Raji (cell line): Measurements from ENCODE around the gene OR6K2.

Experiments
- POLR2A ChIP-seq: IDR thresholded peaks from 2 replicates; pipeline ENCODE4 v1.6.1; 2011; ENCODE audit warnings: low read depth, low read length, control low read depth; ENCODE audit not compliant: insufficient read depth

OR6K2 gene, protein sequence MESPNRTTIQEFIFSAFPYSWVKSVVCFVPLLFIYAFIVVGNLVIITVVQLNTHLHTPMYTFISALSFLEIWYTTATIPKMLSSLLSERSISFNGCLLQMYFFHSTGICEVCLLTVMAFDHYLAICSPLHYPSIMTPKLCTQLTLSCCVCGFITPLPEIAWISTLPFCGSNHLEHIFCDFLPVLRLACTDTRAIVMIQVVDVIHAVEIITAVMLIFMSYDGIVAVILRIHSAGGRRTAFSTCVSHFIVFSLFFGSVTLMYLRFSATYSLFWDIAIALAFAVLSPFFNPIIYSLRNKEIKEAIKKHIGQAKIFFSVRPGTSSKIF

DNA sequence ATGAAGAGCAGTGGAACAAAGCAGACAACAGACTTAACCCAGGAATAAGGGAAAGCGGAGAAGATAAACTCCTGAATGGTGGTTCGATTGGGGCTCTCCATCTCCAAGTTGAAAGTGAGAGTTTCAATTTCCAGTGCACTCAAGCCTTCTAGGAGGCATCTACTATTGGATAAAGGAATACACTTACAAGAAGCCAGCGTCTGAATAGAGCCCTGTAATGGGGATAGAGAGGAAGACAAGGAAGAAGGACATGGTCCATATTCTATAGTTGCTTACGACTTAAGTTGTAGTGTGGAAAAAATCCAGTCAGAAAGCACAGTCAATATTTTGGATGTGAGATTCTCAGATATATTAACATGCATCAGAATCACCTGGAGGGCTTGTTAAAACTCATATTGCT, at the start of gene OR6K2:
Gene OR6K2 (minus strand): TSS at position 101 of the 400 bp plus-strand sequence. CDS start 0 bp downstream, at position 101.
- TF ChIP-seq POLR2A: no peak

DNA sequence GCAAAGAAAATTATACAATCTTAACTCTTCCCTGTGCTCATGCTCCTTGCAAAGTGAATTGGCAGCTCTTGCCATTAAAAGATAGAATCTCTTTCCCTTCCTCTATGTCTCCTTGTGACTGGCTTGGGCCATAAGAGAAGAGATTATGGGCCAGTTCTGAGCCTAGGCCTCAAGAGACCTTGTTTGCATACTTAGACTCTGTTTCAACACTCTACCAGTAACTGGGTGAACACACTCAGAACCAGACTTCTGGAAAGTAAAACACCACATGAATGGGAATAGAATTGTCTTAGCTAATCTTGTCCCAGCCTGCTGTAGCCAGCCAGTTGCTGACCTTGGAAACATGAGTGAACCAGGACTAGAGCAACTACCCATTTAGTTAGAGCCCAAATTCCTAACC, 35.4 kb upstream of the OR6K2 start:
- no peak for TF ChIP-seq POLR2A

DNA sequence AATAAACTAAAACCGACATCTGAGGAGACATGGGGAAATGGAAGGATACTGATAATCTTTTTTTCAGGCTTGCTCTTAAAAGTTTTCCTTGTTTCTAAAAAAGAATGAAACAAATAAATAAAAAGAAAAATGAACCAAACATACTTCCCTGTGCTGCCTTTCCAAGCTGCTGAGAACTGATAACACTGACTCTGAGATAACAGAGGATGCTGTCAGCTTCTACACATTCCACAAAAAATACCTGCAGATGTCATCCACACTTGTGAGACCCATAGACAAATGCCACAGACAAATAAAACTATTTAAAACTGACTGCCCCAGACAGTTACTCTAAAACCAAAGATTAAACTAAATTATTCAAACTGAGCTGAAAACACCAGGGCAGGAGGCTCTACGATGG, 32.1 kb upstream of the OR6K2 start:
- no peak for TF ChIP-seq POLR2A

DNA sequence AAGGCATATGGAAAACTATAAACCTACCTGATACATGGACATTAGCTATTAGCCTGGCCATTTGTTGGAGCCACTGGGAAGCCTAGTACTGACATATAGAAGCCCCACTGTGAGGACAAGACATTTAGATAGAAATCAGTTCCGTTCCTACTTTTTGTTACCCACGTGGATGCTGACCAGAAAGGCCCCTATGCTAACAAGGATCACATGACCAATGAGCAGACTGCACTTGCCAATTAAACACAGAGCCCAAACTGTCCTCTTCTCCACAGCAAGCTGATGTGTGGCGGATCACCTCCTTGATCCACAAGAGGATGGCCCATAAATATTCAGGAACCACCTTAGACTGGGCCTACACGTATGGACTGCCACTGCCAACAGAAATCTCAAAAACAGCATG, 31.3 kb upstream of the OR6K2 start:
- TF ChIP-seq POLR2A: no peak

DNA sequence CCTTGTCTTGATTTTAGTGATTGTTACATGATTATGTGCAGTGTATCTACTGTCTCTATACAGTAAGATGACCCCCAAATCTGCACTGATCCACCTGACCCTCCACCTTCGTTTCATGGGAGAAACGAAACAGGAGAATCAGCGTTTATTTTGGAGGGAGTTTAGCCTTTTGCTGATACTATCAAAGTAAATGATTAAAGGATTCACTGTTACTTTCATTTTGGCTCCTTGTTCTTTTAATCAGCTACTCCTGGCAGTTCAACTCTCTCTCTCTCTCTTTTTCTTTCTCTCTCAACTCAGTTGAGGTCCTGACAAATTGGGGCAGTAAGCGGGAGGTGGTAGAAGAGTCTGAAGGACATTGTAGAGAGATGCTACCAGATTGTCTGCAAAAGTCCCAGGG, 30.0 kb upstream of the OR6K2 start:
- TF ChIP-seq POLR2A: no peak

DNA sequence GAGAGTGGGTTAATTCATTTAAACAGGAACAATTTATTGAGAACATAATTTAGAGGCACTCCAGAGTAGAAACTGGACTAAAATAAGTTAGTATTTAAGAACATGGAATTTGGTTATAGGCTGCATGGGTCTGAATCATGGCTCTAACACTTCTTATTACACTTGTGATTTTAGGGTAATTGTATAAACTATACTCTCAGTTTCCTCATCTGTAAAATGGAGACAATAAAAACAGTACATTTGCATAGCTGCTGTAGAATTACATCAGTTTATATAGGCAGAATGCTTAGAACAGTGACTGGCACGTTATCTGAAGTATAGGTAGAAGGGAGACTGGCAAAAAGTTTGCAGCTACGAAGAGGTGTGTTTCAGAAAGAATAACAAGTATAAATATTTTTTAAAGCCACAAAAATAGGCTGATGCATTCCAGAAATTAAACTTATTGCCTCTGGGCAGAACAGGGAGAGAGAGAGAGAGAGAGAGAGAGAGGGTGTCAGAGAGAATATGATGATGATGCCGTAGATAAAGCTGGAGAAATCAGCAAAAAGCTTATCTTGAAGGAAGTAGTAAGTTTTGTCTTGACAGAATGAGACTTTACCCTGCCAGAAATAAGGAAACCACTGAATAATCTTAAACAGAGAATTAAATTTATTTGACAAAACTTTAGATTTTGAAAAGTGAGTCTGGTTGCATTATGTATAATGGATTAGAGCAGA, 28.2 kb upstream of the OR6K2 start:
- no peak for TF ChIP-seq POLR2A

DNA sequence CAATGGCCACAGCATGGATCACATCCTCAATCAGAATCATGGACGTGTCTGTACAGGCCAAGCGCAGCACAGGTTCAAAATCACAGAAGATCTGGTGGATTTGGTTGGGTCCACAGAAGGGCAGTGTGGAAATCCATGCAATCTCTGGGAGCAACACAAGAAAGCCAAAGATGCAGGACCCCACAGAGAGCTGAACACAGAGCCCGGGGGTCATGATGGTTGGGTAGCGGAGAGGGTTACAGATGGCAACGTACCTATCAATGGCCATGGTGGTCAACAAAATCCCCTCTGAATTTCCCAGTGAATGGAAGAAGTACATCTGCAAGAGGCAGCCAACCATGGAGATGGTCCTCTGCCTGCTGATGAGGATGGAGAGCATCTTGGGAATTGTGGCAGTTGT, 24.0 kb upstream of the OR6K2 start:
- no peak for TF ChIP-seq POLR2A

DNA sequence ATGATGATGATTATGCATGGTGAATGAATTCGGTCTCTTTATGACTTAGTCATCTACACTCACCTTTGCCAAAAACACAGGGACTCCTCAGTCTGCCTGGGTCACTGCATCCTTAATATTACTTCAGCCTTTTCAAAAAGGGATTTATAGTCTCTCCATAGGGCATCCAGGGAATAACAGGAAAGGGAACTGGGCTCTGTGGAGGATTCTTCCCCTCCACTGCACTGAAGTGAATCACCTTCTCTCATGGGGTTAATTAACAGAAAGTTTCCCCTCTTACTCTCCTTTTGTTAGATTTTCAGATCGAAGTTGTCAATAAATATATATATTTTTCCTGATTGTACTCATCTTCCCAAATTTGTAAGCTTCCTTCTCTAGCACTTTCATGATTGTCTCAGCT, 20.2 kb upstream of the OR6K2 start, which contains the start of gene OR6K3:
Gene OR6K3 (minus strand): TSS at position 101 of the 400 bp plus-strand sequence. CDS start 2,605 bp downstream, outside the sequence.
- no peak for TF ChIP-seq POLR2A

DNA sequence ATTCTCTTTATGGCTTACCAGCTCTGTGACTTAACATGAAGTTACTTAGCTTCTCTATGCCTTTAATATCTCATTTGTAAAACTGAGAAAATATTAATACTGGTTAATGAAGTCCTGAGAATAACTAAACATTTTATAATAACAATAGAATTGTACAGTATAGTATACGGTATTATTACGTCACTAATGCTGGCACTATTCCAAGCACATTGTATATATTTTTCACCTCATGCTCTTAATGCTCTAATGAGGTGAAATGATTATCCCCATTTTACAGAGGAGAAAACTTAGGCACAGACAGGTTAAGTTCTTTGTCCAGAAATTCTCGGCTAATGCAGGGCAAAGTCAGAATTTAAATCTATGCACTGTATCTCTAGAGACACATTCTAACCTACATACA, 19.2 kb upstream of the OR6K2 start:
- no peak for TF ChIP-seq POLR2A

DNA sequence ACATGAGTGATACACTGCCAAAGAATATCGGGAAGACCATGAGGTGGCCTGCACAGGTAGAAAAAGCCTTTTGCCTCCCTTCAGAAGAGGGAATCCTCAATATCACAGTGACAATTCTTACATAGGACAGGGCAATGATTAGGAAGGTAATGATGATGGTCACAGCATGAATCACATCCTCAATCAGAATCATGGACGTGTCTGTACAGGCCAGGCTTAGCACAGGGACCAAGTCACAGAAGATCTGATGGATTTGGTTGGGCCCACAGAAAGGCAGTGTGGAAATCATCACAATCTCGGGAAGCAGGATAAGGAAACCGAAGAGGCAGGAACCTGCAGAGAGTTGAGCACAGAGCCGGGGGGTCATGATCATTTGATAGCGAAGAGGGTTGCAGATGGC, 16.9 kb upstream of the OR6K2 start:
- no peak for TF ChIP-seq POLR2A

DNA sequence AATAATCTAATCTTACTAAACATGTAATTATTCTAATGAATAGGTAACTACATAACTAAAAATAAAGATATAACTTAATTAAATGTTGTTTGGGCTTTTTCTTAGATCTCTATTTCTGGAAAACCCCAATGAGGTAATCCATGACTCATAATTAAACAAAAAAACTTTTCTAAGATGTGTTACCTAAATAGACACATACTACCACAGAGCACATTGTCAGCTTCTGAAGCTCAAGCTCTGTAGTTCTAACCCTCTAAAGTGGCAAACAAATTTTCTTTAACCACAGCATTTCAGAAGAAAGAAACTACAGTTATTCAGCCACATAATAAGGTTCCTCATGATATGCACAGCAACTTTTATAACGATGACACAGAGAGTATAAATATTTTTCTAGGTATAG, 15.9 kb upstream of the OR6K2 start:
- TF ChIP-seq POLR2A: no peak

DNA sequence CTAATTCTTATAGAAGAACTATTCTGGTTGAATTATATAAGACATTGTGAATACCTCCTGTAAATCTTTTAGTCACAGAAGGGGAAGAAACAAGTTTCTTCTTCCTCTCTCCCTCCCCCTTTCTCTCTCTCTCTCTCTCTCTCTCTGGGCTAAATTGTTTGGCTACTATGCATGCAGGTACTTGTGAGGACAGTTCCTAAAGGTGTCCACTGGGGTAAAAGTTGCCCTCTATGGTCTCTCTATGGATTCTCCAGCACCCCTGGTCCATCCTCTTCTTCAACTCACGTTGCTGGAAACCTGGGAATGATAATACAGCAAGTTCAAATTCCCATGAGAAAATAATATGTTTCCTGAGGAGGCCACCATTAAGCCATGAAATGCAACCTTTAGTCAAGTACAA, 14.3 kb upstream of the OR6K2 start:
- TF ChIP-seq POLR2A: no peak

DNA sequence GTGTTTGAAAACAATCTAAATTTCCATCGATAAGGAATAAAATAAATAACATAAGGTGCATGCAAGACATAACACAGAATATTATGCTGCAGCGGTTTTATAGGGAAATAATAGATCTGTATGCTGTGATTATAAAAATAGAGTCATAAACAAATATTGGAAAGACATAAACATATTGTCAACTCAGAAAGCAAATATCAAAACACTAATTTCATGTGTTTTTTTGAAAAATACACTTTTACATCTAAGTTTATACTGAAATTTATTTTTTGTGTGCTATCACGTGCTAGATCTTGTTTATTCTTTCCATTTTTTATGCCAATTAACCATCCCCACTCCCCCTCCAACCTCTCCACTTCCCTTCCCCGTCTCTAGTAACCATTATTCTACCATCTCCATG, 10.6 kb upstream of the OR6K2 start:
- TF ChIP-seq POLR2A: no peak

DNA sequence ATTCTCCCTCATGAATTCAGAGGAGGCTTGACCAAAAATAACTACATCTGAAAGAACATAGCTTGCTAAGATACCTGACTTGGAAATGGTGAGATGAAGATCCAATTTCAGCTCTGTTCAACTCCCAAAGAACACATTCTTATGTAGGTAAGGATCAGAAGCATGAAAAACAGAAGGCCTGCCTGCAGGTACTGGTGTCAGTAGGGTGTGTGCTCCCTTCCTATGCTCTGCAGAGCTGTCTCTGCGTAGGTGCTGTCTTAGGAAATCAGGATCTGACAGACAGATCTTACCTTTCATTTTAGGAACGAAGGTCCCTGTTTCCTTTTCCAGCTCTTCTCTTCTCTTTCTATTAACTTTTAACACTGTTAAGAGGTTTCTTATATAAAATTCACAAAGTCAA, 5.6 kb upstream of the OR6K2 start:
- no peak for TF ChIP-seq POLR2A

DNA sequence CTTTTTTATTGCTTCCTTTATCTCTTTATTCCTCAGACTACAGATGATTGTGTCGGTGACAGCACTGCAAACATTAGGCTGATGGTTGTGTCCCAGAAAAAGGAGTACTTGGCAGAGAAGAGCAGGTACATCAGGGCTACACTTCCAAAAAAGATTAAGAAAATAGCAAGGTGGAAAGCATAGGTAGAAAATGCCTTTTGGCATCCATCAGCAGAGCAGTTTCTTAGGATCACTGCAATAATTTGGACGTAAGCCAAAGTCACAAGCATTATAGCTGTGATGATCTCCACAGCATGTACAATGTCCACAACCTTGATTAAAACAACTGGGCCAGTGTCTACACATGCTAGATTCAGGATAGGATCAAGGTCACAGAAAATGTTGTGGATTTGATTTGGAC, 5.9 kb downstream of the OR6K2 start:
- TF ChIP-seq POLR2A: no peak

DNA sequence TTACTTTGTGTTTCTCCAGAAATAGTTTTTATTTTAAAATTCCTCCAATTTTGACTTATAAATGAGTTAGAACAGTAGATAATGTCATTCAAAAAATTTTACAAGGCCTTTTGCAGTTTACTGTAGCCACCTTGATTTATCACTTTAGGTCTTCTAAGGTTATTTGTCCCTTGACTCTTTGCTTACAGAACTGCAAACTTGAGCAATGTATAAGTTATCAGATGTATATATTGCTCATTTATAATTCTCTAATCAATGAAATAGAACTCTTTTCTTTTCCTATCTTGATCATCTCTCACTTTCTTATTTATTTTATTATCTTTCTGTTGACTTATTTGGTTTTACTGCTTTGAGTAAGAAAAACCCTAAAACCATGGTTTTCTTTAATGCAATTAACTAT, 8.1 kb downstream of the OR6K2 start:
- no peak for TF ChIP-seq POLR2A
